Testis (tissue), 3 donors: Measurements from ENCODE around the gene RDH5. TPM values are rescaled to one million over a fixed set of nuclear protein-coding genes. Genes with fewer than 3 reads are reported as not detected.

Experiments
- DNase-seq: peaks from one replicate; pipeline ENCODE4 v3.0.0-alpha.2; 2019
- H3K27ac ChIP-seq, 2 donors: fragments of 200-600 bp; sonication (generic); one replicate each; pipeline ENCODE4 v1.5.1; 2019
- H3K27me3 ChIP-seq: fragments of 200-600 bp; sonication (generic); one replicate; pipeline ENCODE4 v1.5.1; 2019
- H3K36me3 ChIP-seq: fragments of 200-600 bp; sonication (generic); one replicate; pipeline ENCODE4 v1.5.1; 2017; ENCODE audit warnings: low read depth; ENCODE audit errors: missing control alignments
- H3K4me1 ChIP-seq: fragments of 200-600 bp; sonication (generic); one replicate; pipeline ENCODE4 v1.5.1; 2019
- H3K4me3 ChIP-seq, 2 donors: fragments of 200-600 bp; sonication (generic); one replicate each; pipeline ENCODE4 v1.5.1; 2017 to 2019
- H3K9me3 ChIP-seq: fragments of 200-600 bp; sonication (generic); one replicate; pipeline ENCODE4 v1.5.1; 2017
- CTCF ChIP-seq, 3 experiments: fragments of 450-650 bp in 2 of 3; fragments of 200-600 bp in 1 of 3; sonication (generic) in 1 of 3; IDR thresholded peaks; one replicate each; pipeline ENCODE4 v1.5.1; 2016 to 2019; ENCODE audit warnings: antibody characterized with exemption in 3 of 3, mild to moderate bottlenecking in 2 of 3, moderate library complexity in 1 of 3
- POLR2A ChIP-seq: fragments of 450-650 bp; IDR thresholded peaks from one replicate; pipeline ENCODE4 v1.6.1; 2017; ENCODE audit warnings: antibody characterized with exemption, mild to moderate bottlenecking, moderate library complexity
- WGBS, 2 donors: methylation state at CpG; one replicate each; pipeline ENCODE4 v1.1.5; 2018; 5-methylcytosine and 5-hydroxymethylcytosine counted together
- intact Hi-C: fragments of 100-400 bp; cut with DNase I; formaldehyde crosslinking; loops from one replicate; pipeline ENCODE4 v1.15.1; 2023; ENCODE audit warnings: low total_unique reads
- polyA plus RNA-seq: library from polyadenylated mRNA; stranded (reverse); fragments of 350-450 nt; fragmentation: Illumina TruSeq; extraction: RNeasy Lipid Tissue Mini Kit (QIAGEN cat#74804); gene quantifications from one replicate; pipeline ENCODE4 v1.2.3, GENCODE V29; 2014; ENCODE audit warnings: low read depth, low replicate concordance; ENCODE audit not compliant: insufficient read depth
- total RNA-seq, 2 donors: library from RNA; depleted of rRNA; stranded (reverse); fragments of >200 nt; gene quantifications; one replicate each; pipeline ENCODE4 v1.2.3, GENCODE V29; 2016

The RDH5 gene
- total and polyA plus RNA-seq, 3 donors from 2014 or later = 9.8 to 18.0 (median 15.1) TPM

- 90 to 95% methylated on average over 5 of the region's 5 CpGs for WGBS, 2 donors
- Histone ChIP-seq H3K36me3 (no peaks in the 10 kb centered on the region), H3K4me1 (peaks cover 14% of the 10 kb centered on the region), H3K4me3 (no peak overlapping the region), H3K27ac (no peak overlapping the region), H3K9me3 (no peaks in the 10 kb centered on the region), H3K27me3 (no peaks in the 10 kb centered on the region)
- intact Hi-C loops = no loop called here
- TF ChIP-seq CTCF (IDR thresholded peaks at IDR 0.05) = no peak
- DNase-seq = no peak
Observed at GRCh38 chr12:55679691-55680090, 40.5 kb upstream of the RDH5 start.

DNA sequence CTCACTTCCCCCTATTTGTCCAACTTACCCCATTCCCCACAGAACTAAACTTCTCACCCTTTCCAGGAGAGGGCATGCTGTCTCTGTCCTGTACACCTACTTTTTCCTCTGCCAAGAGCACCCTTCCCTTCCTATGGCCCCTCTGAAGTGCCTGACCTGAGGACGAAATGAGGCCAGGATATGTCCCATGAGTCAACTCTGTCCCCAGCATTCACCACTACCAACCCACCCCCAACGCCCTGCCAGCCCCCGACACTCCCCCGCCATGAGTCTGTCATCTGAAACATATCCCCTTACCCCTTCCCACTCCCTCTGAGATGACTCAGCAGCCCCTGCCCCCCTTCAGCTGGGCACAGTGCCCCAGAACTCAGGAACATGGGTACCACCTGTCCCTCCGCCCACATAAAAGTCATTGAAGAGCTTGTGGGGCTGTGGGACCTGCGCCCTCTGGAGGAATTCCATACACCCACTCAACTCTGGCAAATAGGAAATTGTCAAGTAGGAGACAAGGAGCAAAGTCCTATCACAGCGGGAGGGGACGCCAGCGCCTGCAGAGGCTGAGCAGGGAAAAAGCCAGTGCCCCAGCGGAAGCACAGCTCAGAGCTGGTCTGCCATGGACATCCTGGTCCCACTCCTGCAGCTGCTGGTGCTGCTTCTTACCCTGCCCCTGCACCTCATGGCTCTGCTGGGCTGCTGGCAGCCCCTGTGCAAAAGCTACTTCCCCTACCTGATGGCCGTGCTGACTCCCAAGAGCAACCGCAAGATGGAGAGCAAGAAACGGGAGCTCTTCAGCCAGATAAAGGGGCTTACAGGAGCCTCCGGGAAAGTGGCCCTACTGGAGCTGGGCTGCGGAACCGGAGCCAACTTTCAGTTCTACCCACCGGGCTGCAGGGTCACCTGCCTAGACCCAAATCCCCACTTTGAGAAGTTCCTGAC lies 38.8 kb upstream of the RDH5 start:
- Histone ChIP-seq H3K9me3 (no peaks in the 10 kb centered on the region), H3K4me1 (peaks cover 14% of the 10 kb centered on the region), H3K27ac (no peak overlapping the region), H3K36me3 (no peaks in the 10 kb centered on the region), H3K27me3 (no peaks in the 10 kb centered on the region), H3K4me3 (no peak overlapping the region)
- intact Hi-C loops = no loop called here
- peak; percentile 67 for DNase-seq
- TF ChIP-seq CTCF (IDR thresholded peaks at IDR 0.05) = peak in 1 of 3 experiments; percentile 7
- no peak for TF ChIP-seq POLR2A
- WGBS, 2 donors = 25 to 30% methylated on average over 13 to 17 of the region's 17 CpGs

DNA sequence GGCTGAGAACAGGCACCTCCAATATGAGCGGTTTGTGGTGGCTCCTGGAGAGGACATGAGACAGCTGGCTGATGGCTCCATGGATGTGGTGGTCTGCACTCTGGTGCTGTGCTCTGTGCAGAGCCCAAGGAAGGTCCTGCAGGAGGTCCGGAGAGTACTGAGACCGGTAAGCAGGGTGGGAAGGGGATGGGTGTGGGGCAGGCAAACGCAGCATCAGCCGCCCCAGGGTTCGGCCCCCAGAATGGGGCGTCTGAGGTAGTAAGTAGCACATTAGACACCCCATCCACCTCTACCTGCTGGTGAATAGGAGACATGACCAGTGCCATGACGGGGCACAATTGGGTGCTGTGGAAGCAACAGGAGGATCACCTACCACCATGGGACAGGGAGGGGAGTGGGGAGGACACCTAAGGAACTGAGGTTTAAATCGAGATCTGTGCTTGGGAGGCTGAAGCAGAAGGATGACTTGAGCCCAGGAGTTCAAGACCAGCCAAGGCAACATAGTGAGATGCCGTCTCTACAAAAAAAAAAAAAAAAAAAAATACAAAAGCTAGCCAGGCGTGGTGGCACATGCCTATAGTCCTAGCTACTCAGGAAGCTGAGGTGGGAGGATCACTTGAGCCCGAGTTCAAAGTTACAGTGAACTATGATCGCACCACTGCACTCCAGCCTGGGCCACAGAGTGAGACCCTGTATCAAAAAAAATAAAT lies 38.0 kb upstream of the RDH5 start:
- Histone ChIP-seq H3K9me3 (no peaks in the 10 kb centered on the region), H3K27ac (no peak overlapping the region), H3K27me3 (no peaks in the 10 kb centered on the region), H3K4me1 (peaks cover 14% of the 10 kb centered on the region), H3K36me3 (no peaks in the 10 kb centered on the region), H3K4me3 (no peak overlapping the region)
- DNase-seq = no peak
- no peak for TF ChIP-seq CTCF (IDR thresholded peaks at IDR 0.05)
- no peak for TF ChIP-seq POLR2A
- intact Hi-C loops = no loop called here
- WGBS, 2 donors = 77 to 78% methylated on average over 13 of the region's 13 CpGs

DNA sequence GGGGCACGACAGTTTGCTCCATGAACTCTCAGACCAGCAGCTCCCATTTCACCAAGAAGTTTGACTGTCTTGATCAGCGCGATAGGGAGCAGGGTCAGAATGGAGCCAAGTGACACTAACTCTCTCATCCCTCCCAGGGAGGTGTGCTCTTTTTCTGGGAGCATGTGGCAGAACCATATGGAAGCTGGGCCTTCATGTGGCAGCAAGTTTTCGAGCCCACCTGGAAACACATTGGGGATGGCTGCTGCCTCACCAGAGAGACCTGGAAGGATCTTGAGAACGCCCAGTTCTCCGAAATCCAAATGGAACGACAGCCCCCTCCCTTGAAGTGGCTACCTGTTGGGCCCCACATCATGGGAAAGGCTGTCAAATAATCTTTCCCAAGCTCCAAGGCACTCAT lies 36.5 kb upstream of the RDH5 start:
- TF ChIP-seq CTCF (IDR thresholded peaks at IDR 0.05) (no peak), POLR2A (no peak)
- 87 to 91% methylated on average over 7 of the region's 7 CpGs for WGBS, 2 donors

More for the DNA sequence above, 36.5 kb upstream of the RDH5 start:
- H3K27ac ChIP-seq = no peak overlapping the region
- no peaks in the 10 kb centered on the region for H3K36me3 ChIP-seq
- no peak overlapping the region for H3K4me3 ChIP-seq
- no peak for DNase-seq
- no peaks in the 10 kb centered on the region for H3K27me3 ChIP-seq
- intact Hi-C loops = no loop called here
- H3K4me1 ChIP-seq = peaks cover 14% of the 10 kb centered on the region
- no peaks in the 10 kb centered on the region for H3K9me3 ChIP-seq
